GM12873 (cell line): ENCODE data around the gene CALN1.

Source experiments
- TF ChIP-seq, protein P1 (sequence below): IDR thresholded peaks from 2 replicates; pipeline ENCODE4 v1.5.1; 2012; ENCODE audit warnings: low read depth, mild to moderate bottlenecking, moderate library complexity, low read length, control low read depth; ENCODE audit not compliant: insufficient read depth; ENCODE audit errors: missing control alignments

The CALN1 gene

DNA sequence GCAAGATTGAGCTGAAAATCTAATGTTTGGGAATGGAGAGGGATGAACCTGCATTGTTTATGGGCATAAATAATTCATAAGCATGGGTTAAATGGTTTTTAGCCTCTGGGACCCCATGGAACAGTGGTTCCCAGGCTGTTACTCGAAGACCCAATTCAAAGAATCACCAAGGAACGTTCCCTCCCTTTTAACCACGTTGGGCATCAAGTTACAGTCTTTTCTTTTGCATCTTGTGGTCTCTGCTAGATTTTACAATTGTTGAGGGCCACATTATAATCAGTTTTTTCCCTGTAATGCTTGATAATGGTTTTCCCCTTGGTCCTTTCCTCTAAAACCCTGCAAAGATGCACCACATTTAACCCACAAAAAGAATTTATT lies 2.5 kb downstream of the CALN1 start:
- TF ChIP-seq, protein P1, sequence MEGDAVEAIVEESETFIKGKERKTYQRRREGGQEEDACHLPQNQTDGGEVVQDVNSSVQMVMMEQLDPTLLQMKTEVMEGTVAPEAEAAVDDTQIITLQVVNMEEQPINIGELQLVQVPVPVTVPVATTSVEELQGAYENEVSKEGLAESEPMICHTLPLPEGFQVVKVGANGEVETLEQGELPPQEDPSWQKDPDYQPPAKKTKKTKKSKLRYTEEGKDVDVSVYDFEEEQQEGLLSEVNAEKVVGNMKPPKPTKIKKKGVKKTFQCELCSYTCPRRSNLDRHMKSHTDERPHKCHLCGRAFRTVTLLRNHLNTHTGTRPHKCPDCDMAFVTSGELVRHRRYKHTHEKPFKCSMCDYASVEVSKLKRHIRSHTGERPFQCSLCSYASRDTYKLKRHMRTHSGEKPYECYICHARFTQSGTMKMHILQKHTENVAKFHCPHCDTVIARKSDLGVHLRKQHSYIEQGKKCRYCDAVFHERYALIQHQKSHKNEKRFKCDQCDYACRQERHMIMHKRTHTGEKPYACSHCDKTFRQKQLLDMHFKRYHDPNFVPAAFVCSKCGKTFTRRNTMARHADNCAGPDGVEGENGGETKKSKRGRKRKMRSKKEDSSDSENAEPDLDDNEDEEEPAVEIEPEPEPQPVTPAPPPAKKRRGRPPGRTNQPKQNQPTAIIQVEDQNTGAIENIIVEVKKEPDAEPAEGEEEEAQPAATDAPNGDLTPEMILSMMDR = no peak

DNA sequence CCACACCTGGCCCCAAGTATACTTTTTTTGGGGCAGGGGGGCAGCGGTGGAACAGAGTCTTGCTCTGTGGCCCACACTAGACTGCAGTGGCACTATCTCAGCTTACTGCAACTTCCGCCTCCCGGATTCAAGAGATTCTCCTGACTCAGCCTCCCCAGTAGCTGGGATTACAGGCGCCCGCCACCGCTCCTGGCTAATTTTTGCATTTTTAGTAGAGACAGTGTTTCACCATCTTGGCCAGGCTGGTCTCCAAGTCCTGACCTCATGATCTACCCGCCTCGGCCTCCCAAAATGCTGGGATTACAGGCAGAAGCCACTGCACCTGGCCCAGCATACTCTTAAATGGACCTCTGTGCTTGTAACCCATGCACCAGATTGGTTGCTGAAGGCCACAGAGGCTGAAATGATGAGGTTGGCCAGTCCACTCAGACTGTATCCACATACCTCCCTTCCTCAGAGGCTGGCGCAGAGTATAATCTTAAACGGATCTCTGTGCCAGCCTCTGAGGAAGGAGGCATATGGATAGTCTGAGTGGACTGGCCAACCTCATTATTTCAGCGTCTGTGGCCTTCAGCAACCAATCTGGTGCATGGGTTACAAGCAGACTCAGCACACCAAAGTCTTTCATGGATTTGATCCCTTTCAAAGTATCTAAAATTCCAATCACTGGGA lies 3.0 kb downstream of the CALN1 start:
- TF ChIP-seq, protein P1 = no peak

DNA sequence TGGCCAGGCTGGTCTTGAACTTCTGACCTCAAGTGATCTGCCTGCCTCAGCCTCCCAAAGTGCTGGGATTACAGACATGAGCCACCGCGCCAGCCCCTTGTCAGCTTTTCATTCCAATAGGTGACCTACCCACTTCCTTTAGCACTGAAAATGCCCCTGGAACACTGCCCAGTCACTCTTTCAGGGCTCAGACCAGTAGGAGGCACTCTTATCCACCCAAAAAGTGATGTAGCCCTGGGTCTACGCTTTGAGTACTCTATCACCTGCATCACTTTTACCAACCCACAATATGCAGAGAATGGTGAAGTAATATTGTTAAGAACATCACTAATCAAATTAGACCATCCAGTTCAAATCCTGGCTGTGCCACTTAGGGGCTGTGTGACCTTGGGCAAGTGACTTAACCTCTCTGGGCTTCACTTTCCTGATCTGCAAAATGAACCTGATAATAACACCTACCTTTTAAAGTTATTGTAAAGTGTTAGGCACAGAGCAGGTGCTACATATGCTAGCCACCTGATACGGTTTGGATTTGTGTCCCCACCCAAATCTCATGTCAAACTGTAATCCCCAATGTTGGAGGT lies 5.2 kb downstream of the CALN1 start:
- TF ChIP-seq, protein P1 = peak; percentile 21

DNA sequence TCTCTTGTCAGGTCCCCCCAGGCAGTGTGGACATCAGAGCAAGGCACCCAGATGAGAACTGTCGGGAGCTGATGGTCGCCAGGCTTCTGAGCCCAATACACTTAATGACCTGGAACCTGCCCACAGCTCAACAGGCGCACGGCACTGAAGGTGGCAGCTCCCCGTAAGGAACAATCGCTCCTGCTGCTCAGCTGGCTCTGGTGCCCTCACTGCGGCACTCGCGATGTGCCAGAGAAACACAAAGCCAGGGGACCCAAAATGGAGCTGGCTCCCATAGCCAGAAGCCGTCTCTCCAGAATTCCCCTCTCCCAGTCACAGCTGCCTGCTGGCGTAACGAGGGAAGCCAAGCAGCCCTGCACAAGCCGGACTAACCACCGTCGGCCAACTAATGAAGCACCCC lies 6.3 kb downstream of the CALN1 start:
- TF ChIP-seq, protein P1 = no peak

DNA sequence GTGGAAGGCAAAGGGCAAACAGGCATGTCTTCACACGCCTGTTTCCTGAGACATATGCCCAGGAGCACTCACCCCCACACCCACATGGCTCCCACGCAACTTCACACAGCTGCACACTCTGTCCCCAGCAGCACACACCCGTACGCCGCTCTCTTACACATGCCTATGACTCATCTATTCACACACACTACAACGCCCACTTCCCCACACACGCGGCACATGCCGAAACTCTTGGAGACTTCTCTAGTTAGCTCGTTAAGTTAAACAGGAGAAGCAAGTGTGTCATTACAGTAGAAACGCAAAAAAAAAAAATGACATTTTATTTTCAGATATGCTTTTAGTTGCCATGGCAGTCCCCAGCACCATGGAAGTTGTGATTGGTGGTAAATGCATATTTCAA lies 6.7 kb downstream of the CALN1 start:
- TF ChIP-seq, protein P1 = no peak

DNA sequence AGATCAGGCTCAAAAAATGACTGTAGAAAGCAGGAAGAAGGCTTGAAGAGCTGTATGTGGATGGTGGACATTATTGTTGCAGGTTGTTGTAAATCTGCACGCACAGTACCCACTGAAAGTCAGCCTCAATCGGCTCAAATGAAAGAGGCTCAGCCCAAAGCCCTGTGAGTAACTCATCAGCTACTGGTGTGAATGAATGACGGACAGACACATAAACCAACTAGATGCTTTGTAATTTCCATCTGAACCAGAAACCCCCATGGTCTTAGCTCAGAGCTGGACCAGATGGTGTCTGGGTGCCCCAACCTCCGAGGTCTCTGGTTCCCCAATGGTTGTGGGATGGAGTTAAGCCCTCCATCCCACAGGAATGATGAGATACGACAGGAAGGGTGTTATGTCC lies 7.4 kb downstream of the CALN1 start:
- TF ChIP-seq, protein P1 = no peak

DNA sequence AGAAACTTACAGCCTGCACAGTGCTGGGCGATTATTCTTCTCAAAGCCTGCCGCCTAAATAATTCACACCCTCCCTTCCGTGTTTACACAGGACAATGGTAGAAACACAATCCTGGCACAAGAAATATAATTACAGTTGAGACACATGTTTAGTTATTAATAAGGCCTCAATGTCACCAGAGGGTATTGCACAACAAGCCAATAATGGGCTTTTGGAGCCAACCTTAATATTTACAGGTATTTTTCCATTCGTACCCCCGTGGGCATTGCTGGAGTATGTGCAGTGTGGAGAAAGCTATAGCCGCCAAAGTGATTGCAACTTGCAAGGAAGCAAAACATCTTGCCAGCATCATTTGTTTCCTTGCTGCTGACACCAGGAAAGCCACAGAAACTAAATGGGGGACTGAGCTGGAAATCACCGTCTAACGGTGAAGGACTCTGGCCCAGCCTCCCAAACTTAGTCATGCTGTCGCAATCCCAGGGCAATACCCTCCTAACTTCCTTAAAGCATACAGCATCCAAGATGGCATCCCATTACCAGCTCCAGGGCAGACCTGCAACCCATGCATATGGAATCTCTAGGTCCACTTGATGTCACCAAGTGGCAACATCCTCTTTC lies 8.6 kb downstream of the CALN1 start:
- TF ChIP-seq, protein P1 = no peak
